Activated T-cell treated with anti-CD3 and anti-CD28 coated beads, Interleukin-2, amount 50 U/mL, for 4 hours (primary cell): Measurements from ENCODE around the gene C17orf58. TPM values are rescaled to one million over a fixed set of nuclear protein-coding genes. Genes with fewer than 3 reads are reported as not detected.
"Not testable (repeated sequence)": the region's sequence is repeated elsewhere in the genome, so short reads cannot be mapped to it uniquely, and the experiment has no call there.

ENCODE experiments used
- ATAC-seq, 2 donors: fragments of 200-7000 bp; cut with Tn5 transposase; one replicate each; pipeline ENCODE4 v1.10.0; 2021
- DNase-seq: peaks from one replicate; pipeline ENCODE4 v3.0.0-alpha.2; 2020
- H3K27me3 Mint-ChIP-seq: one replicate; pipeline ENCODE4 v1.8.0; 2021; ENCODE audit warnings: low read depth, mixed read lengths
- H3K36me3 Mint-ChIP-seq: one replicate; pipeline ENCODE4 v1.8.0; 2022; ENCODE audit warnings: mixed read lengths; ENCODE audit not compliant: insufficient read depth
- H3K4me1 Mint-ChIP-seq: one replicate; pipeline ENCODE4 v1.8.0; 2021; ENCODE audit warnings: low read depth, mixed read lengths
- H3K4me3 Mint-ChIP-seq: one replicate; pipeline ENCODE4 v1.8.0; 2021; ENCODE audit warnings: mild to moderate bottlenecking, moderate library complexity, mixed read lengths
- H3K9me3 Mint-ChIP-seq: one replicate; pipeline ENCODE4 v1.8.0; 2021; ENCODE audit warnings: mixed read lengths
- total RNA-seq, 3 donors: library from RNA; stranded (reverse); gene quantifications; one replicate each; pipeline ENCODE4 v1.2.1, GENCODE V29; 2021

C17orf58 gene
- 10 to 100 TPM; 14.9 to 24.3 (median 19.2) TPM for total RNA-seq

DNA sequence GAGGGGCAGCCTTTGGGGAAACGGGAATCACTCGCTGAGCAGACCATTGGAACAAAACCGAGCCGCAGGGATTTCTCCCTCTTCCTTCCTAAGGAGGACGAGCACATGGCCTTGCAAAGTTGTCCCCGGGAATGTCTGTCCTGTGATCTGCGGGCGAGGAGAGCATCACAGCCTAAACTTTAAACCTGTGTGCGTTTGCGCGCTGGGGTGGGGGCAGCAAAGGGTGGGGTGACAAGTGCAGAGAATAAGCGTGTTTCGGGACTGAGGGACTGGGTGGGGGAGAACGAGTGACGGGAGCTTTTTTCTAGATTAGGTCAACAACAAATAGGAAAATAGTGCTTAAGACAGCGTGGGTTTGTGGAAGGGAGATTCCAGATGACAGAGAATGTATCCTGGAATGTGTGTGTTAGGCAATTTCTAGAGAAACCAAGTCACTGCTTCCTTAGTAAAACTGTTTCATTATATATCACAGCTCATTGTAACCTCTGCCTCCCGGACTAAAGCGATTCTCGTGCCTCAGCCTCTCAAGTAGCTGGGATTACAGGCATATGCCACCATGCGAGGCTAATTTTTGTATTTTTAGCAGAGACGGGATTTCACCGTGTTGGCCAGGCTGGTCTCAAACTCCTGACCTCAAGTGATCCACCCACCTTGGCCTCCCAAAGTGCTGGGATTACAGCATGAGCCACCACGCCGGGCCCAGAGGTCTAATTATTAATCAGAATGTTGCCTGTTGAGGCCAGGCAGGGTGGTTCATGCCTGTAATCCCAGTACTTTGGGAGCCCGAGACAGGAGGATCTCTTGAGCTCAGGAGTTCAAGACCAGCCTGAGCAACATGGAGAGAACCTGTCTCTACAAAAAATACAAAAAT is at the start of gene C17orf58:
TSS of gene C17orf58 (minus strand) at position 169 of the 871 bp plus-strand sequence. CDS start 271 bp downstream, outside the sequence.
- Mint-ChIP-seq H3K27me3 (peaks cover 14% of the 10 kb centered on the region), H3K4me1 (peaks cover 28% of the 10 kb centered on the region), H3K4me3 (peak within 1 kb of the TSS; percentile 80)
- ATAC-seq = peak; percentile 9
- not testable (repeated sequence) for DNase-seq, H3K9me3 Mint-ChIP-seq, H3K36me3 Mint-ChIP-seq

DNA sequence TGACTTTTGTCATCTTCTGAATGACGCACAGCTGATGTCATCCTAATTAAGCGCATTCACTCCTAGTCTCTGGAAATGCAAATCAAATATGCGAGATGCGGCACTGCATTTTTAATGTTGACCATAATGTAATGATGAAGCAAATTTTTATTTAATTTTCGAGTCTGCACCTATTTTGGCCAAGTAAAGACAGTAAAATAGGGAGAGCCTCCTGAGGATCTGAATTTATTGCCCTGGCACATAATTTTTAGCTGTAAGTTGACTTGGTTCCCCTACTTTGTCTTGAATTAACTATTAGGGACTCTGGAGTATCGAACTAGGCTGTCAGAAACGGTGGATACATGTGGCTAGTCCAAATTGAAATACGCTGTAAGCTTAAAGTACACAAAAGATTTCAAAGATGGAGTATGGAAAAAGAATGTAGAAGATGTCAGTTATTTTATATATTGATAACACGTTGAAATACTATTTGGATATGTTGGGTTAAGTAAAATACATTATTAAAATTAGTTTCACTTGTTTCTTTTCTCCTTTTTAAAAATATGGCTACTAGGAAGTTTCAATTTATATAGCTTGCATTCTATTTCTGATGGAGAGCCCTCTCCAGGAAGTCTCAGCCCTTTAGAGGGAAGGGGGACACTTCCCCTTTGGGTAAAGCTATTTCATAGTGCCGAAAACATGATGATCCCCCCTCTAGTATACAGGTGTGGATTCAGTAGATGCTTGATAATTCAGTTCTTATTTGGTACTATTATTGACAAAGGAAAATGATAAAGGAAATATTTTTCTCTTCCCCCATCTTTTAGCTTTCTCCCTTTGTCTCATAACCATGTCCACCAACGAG is 40.3 kb upstream of the C17orf58 start:
- ATAC-seq = no peak
- Mint-ChIP-seq H3K4me1 (peaks cover 11% of the 10 kb centered on the region), H3K27me3 (no peaks in the 10 kb centered on the region), H3K36me3 (peaks cover 23% of the 10 kb centered on the region), H3K4me3 (peak overlapping the region; percentile 96), H3K9me3 (no peaks in the 10 kb centered on the region)
- no peak for DNase-seq

DNA sequence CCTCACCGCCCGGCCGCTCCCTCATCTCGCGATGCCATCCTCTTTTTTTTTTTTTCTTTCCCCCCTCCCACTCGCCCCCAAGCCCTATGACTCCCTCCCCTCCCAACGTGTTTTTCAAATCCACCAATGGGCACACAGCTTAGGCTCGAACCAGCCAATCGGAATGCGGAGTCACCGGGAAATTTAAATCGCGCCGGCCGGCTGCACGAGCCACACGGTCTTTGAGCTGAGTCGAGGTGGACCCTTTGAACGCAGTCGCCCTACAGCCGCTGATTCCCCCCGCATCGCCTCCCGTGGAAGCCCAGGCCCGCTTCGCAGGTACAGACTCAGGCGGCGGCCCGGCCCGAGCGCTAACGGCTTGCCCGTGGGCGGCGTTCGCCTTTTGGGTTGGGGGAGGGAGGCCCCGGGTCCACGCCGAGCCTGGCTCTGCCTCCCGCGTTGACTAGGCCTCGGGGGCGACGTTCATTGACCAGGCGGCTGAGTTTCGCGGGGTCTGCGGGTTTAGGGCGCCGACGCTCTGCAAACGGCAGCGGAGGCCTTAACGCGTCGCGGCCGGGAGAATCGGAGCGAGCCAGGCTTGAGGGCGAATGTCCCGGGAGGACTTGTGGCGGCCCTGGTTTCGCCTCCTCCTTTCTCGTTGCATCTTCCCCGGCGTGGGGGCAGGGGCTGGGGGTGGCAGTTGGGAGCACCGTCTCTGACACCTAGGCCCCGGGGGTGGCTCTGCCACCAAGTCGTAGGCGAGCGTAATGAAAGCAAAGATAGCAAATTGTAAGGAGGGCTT is 39.4 kb upstream of the C17orf58 start, which contains the start of gene KPNA2:
TSS of gene KPNA2 (plus strand) at position 213 of the 781 bp plus-strand sequence. CDS start 1,398 bp downstream, outside the sequence.
- H3K9me3 Mint-ChIP-seq = no peaks in the 10 kb centered on the region
- ATAC-seq = peak; percentile 91 to 92
- H3K4me3 Mint-ChIP-seq = peak within 1 kb of the TSS; percentile 96
- peaks cover 17% of the 10 kb centered on the region for H3K36me3 Mint-ChIP-seq
- no peaks in the 10 kb centered on the region for H3K27me3 Mint-ChIP-seq
- peak; percentile 83 for DNase-seq
- peaks cover 11% of the 10 kb centered on the region for H3K4me1 Mint-ChIP-seq

DNA sequence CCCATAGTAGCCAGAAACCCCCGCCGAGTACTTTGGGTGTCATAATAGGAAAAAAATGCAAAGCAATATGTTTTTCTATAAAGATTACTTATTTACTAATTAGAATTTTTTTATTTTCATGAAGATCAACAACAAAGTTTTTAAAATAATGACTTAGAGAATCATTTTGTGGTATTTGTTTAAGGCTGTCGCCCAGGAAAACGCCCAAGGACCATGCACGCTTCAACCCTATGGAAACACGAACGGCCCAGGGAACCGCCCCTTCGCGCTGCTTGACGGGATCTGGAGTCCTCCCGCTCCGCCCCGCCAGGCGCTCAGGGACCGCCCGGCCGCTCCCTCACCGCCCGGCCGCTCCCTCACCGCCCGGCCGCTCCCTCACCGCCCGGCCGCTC is 38.9 kb upstream of the C17orf58 start:
- peak overlapping the region; percentile 96 for H3K4me3 Mint-ChIP-seq
- H3K9me3 Mint-ChIP-seq = no peaks in the 10 kb centered on the region
- peaks cover 14% of the 10 kb centered on the region for H3K36me3 Mint-ChIP-seq
- no peaks in the 10 kb centered on the region for H3K27me3 Mint-ChIP-seq
- H3K4me1 Mint-ChIP-seq = peaks cover 11% of the 10 kb centered on the region
- DNase-seq = peak; percentile 80
- ATAC-seq = peak; percentile 84 to 90

DNA sequence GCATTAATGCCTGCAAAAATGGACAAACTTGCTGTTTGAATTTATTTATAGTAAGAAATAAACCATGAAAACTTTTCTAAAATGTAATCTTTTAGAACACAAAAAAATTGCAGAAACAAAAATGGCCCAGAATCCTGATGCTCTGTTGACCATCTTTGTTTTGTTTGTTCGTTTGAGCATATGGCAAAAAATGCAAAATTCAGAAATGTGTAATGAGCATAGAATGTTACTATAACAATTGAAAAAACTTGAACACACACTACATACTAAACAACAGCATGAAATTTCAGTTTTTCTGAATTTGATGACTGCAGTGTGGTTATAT is 38.1 kb upstream of the C17orf58 start:
- peaks cover 11% of the 10 kb centered on the region for H3K36me3 Mint-ChIP-seq
- DNase-seq = no peak
- H3K27me3 Mint-ChIP-seq = no peaks in the 10 kb centered on the region
- H3K4me1 Mint-ChIP-seq = peaks cover 11% of the 10 kb centered on the region
- no peak for ATAC-seq
- H3K4me3 Mint-ChIP-seq = no peak overlapping the region
- H3K9me3 Mint-ChIP-seq = no peaks in the 10 kb centered on the region

DNA sequence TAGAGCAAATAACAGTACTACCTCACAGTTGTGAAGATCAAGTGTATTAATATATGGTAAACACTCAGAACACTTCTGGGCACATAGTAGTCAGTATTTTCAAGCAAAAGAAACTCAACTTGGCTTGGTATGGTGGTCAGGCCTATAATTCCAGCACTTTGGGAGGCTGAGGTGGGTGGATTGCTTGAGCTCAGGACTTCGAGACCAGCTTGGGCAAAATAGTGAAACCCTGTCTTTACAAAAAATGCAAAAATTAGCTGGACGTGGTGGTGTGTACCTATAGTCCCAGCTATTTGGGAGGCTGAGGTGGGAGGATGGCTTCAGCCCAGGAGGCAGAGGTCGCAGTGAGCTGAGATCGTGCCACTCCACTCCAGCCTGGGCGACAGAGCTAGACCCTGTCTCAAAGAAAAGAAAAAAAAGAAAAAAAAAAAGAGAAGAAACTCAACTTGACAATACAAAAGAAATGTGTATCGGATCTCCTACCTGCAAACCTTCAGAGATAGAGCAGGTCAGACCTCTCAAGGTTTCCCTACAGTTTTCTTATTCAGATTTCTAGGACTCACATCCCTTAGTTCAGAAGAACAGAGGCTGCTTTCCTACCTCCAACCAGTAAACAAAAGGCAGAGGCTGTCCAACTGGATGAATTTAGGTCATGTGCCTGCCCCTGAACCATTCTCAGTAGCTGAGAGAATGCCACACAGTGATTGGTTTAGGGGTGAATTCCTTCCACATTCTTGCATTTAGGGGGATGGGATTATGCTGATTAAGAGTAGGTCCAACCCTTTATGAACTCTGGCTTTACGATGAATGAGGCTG is 37.6 kb upstream of the C17orf58 start:
- Mint-ChIP-seq H3K4me1 (peaks cover 11% of the 10 kb centered on the region), H3K9me3 (no peaks in the 10 kb centered on the region), H3K4me3 (no peak overlapping the region), H3K27me3 (no peaks in the 10 kb centered on the region), H3K36me3 (peaks cover 11% of the 10 kb centered on the region)
- no peak for ATAC-seq
- no peak for DNase-seq

DNA sequence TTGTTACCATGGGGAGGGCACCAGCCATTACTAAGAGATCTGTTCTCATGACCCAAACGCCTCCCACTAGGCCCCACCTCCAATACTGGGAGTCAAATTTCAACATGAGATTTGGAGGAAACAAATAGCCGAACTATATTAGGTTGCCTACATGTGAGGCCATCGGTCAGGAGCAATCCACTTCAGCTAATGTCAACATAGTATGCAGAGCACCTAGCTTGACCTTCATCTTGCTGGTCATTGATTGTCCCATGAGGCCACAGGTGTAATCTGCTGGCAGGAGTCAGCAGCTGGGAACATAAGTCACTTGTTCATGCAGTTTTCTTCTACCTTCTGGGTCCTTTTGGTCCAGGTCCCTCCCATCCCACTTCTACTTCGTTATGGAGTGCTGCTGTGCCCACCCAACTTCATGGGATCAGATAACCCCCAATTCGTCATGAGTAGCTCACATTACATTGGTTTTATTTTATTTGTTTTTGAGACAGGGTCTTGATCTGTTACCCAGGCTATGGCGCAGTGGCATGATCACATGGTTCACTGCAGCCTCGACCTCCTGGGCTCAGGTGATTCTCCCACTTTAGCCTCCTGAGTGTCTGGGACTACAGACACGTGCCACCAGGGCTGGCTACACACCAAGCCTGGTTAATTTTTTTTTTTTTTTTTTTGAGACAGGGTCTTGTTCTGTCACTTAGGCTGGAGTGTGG is 33.4 kb upstream of the C17orf58 start:
- no peaks in the 10 kb centered on the region for H3K27me3 Mint-ChIP-seq
- DNase-seq = no peak
- no peaks in the 10 kb centered on the region for H3K9me3 Mint-ChIP-seq
- H3K4me1 Mint-ChIP-seq = no peaks in the 10 kb centered on the region
- no peak for ATAC-seq
- H3K36me3 Mint-ChIP-seq = no peaks in the 10 kb centered on the region
- H3K4me3 Mint-ChIP-seq = no peak overlapping the region

DNA sequence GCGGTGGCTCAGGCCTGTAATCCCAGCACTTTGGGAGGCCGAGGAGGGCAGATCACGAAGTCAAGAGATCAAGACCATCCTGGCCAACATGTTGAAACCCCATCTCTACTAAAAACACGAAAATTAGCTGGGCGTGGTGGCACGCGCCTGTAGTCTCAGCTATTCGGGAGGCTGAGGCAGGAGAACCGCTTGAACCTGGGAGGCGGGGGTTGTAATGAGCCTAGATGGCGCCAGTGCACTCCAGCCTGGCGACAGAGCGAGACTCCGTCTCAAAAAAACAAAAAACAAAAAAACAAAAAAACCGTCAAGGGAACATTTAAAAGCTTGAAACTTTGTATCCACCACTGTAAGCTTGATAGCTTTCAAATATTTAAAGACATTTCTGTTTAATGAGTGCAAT is 26.3 kb upstream of the C17orf58 start:
- H3K9me3 Mint-ChIP-seq, DNase-seq, H3K4me3 Mint-ChIP-seq, ATAC-seq, H3K27me3 Mint-ChIP-seq, H3K36me3 Mint-ChIP-seq: not testable (repeated sequence)
- H3K4me1 Mint-ChIP-seq = peaks cover 11% of the 10 kb centered on the region

DNA sequence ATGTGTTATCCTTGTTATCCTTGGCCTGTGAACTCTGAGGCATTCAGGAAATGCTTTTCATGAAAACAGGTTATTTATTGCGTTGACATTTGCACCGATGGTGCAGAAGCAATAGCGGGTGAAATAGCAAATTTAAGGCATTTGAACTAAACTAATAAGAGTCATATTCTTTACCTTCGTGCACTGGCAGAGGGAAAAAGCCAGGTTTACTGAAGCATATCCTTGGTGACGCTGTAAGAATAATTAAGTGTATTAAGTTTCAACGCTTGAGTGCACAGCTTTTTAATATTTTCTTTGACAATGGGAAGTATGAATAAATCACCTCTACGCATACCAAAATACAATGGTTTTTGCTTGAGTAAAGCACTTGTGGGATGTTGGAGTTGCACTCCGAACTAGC is 25.7 kb upstream of the C17orf58 start:
- peaks cover 2% of the 10 kb centered on the region for H3K27me3 Mint-ChIP-seq
- H3K36me3 Mint-ChIP-seq = no peaks in the 10 kb centered on the region
- ATAC-seq (no peak), DNase-seq (no peak)
- H3K9me3 Mint-ChIP-seq = no peaks in the 10 kb centered on the region
- peaks cover 11% of the 10 kb centered on the region for H3K4me1 Mint-ChIP-seq
- no peak overlapping the region for H3K4me3 Mint-ChIP-seq

DNA sequence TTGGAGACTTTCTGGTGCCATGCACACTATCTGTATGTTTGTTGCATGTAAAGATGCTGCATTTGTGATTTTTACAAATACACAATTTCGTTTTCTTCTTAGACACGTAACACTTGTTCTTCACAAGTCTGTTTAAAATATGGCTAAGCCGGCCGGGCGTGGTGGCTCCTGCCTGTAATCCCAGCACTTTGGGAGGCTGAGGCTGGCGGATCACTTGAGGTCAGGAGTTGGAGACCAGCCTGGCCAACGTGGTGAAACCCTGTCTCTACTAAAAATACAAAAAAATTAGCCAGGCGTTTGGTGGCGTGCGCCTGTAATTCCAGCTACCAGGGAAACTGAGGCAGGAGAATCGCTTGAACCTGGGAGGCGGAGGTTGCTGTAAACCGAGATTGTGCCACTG is 24.5 kb upstream of the C17orf58 start:
- Mint-ChIP-seq H3K4me3 (peak overlapping the region; percentile 86), H3K4me1 (peaks cover 11% of the 10 kb centered on the region)
- not testable (repeated sequence) for H3K27me3 Mint-ChIP-seq, H3K9me3 Mint-ChIP-seq, DNase-seq, H3K36me3 Mint-ChIP-seq, ATAC-seq

DNA sequence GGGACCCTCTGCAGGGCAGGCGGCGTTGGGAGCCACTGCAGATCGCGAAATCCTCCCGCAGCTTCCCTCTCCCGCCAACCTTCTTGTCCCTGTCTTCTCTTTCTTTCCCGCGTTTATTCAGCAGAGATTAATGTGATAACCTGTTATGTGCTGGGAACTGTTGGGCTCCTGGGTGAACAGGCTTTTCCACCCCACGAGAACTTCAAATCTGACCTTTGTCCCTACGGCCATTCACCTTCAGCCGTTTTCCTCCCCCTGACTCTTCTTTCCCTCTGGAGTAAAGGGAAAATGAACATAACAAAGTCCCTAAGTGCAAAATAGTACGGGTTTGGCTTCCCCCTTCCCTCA is 24.1 kb upstream of the C17orf58 start:
- H3K27me3 Mint-ChIP-seq = peaks cover 2% of the 10 kb centered on the region
- ATAC-seq (no peak), DNase-seq (no peak)
- no peaks in the 10 kb centered on the region for H3K36me3 Mint-ChIP-seq
- peak overlapping the region; percentile 86 for H3K4me3 Mint-ChIP-seq
- H3K9me3 Mint-ChIP-seq = no peaks in the 10 kb centered on the region
- peaks cover 11% of the 10 kb centered on the region for H3K4me1 Mint-ChIP-seq

DNA sequence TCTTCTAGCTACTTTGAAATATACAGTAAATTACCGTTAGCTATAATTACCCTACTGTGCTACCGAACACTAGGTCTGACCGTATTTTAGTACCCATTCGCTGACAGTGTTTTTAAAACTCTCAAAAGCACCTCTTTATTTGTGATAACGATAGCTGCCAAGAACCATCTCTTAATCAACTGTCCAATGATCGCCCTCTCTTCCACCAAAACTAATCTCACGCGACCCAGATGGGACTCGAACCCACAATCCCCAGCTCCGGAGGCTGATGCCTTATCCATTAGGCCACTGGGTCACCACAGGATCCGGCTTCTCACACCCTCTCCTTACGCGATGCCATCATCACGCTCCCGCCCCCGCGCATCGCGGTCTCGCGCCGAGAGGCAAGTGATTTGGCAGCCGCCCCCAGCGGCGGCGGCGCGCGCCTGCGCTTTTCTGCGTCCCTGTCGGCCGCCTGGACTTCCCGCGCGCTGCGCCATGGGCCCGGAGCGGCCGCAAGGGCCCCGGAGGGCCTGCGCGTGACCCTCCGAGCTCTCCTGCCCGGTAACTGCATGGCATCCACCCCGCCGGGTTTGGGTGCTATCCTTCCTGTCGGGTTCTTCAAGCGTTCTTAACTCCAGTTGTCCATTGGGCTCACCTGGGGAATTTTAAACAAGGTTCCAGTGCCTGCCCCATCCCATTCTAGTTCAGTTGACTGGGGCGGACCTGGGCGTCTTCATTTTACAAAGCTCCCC is 23.6 kb upstream of the C17orf58 start:
- Mint-ChIP-seq H3K4me3 (peak overlapping the region; percentile 86), H3K9me3 (no peaks in the 10 kb centered on the region), H3K4me1 (peaks cover 11% of the 10 kb centered on the region), H3K27me3 (peaks cover 2% of the 10 kb centered on the region), H3K36me3 (no peaks in the 10 kb centered on the region)
- peak; percentile 99 for DNase-seq
- peak; percentile 92 to 94 for ATAC-seq

DNA sequence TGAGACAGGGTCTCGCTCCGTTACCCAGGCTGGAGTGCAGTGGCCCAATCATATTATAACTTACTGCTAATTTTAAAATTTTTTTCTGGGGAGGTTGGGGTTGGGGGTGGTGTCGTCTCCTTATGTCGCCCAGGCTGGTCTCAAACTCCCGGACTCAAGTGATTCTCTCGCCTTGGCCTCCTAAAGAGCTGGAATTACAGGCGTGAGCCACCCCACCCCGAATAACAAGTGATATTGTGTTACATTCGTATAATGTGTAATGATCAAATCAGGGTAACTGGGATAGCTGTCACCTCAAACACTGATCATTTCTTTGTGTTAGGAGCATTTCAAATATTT is 23.0 kb upstream of the C17orf58 start:
- ATAC-seq (no peak), DNase-seq (no peak)
- no peaks in the 10 kb centered on the region for H3K9me3 Mint-ChIP-seq
- peaks cover 2% of the 10 kb centered on the region for H3K27me3 Mint-ChIP-seq
- H3K4me3 Mint-ChIP-seq = peak overlapping the region; percentile 86
- peaks cover 11% of the 10 kb centered on the region for H3K4me1 Mint-ChIP-seq
- no peaks in the 10 kb centered on the region for H3K36me3 Mint-ChIP-seq
